Urinary bladder (tissue), 4 donors: ENCODE data around the gene SETMAR. TPM values are rescaled to one million over a fixed set of nuclear protein-coding genes. Genes with fewer than 3 reads are reported as not detected.
A peak's percentile ranks its signal among the peaks of the same experiment; 100 is the strongest.
"Not testable (repeated sequence)": the region's sequence is repeated elsewhere in the genome, so short reads cannot be mapped to it uniquely, and the experiment has no call there.

Experiments
- DNase-seq: peaks from one replicate; pipeline ENCODE4 v3.0.0-alpha.2; 2015; ENCODE audit errors: extremely low spot score
- H3K27ac ChIP-seq: one replicate; pipeline ENCODE4 v1.5.1; 2013; ENCODE audit warnings: low read depth, mild to moderate bottlenecking, moderate library complexity
- H3K36me3 ChIP-seq: one replicate; pipeline ENCODE4 v1.6.1; 2013; ENCODE audit warnings: mild to moderate bottlenecking, moderate library complexity; ENCODE audit not compliant: insufficient read depth
- H3K4me1 ChIP-seq: one replicate; pipeline ENCODE4 v1.6.1; 2013; ENCODE audit warnings: mild to moderate bottlenecking, moderate library complexity; ENCODE audit not compliant: insufficient read depth
- H3K4me3 ChIP-seq: one replicate; pipeline ENCODE4 v1.5.1; 2013; ENCODE audit warnings: low read depth, low read length
- WGBS: extraction: QIAGEN DNeasy Blood & Tissue Kit; methylation state at CpG from one replicate; pipeline ENCODE4 v1.1.7; 2013; 5-methylcytosine and 5-hydroxymethylcytosine counted together
- polyA plus RNA-seq: library from polyadenylated mRNA; stranded (reverse); fragments of 200-250 nt; gene quantifications from one replicate; pipeline ENCODE4 v1.2.3, GENCODE V29; 2013
- total RNA-seq: library from RNA; depleted of rRNA; stranded (reverse); fragments of >200 nt; gene quantifications from one replicate; pipeline ENCODE4 v1.2.3, GENCODE V29; 2014
- donor health status: healthy with polysubstance abuse.
- donor health status: healthy.

The SETMAR gene
- 24.4 TPM for total RNA-seq
- polyA plus RNA-seq = 21.0 TPM

- peak within 1 kb of the TSS; percentile 94 for H3K27ac ChIP-seq
- H3K4me1 ChIP-seq = no peaks in the 10 kb centered on the region
- WGBS = under 1% methylated on average over 62 of the region's 62 CpGs
- no peaks in the 10 kb centered on the region for H3K36me3 ChIP-seq
- peak; percentile 83 for DNase-seq
- peak within 1 kb of the TSS; percentile 45 for H3K4me3 ChIP-seq
Observed at GRCh38 chr3:4303187-4304123, at the start of gene SETMAR. SETMAR (plus strand) TSS chr3:4303369; CDS start chr3:4303371, 2 bp downstream.

- 54% methylated on average over 6 of the region's 6 CpGs for WGBS
- no peak overlapping the region for H3K27ac ChIP-seq
- H3K36me3 ChIP-seq = no peaks in the 10 kb centered on the region
Observed at GRCh38 chr3:4261406-4261805, 41.8 kb upstream of the SETMAR start.

GRCh38 chr3:4264040-4264439 lies 39.1 kb upstream of the SETMAR start:
- H3K4me3 ChIP-seq = no peak overlapping the region
- no peak overlapping the region for H3K27ac ChIP-seq
- no peak for DNase-seq
- no peaks in the 10 kb centered on the region for H3K36me3 ChIP-seq
- WGBS = 46% methylated on average over 6 of the region's 6 CpGs
- H3K4me1 ChIP-seq = no peaks in the 10 kb centered on the region

More at GRCh38 chr3:4261406-4261805, 41.8 kb upstream of the SETMAR start:
- no peak for DNase-seq
- no peaks in the 10 kb centered on the region for H3K4me1 ChIP-seq
- H3K4me3 ChIP-seq = no peak overlapping the region

- Histone ChIP-seq H3K27ac (no peak overlapping the region), H3K36me3 (no peaks in the 10 kb centered on the region), H3K4me1 (no peaks in the 10 kb centered on the region), H3K4me3 (no peak overlapping the region)
- 66% methylated on average over 3 of the region's 3 CpGs for WGBS
- no peak for DNase-seq
Observed at GRCh38 chr3:4270720-4271119, 32.4 kb upstream of the SETMAR start.

GRCh38 chr3:4271834-4272233 lies 31.3 kb upstream of the SETMAR start:
- Histone ChIP-seq H3K36me3 (no peaks in the 10 kb centered on the region), H3K4me1 (no peaks in the 10 kb centered on the region), H3K4me3 (no peak overlapping the region), H3K27ac (no peak overlapping the region)
- 9% methylated on average over 4 of the region's 4 CpGs for WGBS
- DNase-seq = peak; percentile 10

GRCh38 chr3:4279516-4280105 lies 23.6 kb upstream of the SETMAR start:
- Histone ChIP-seq H3K4me1 (no peaks in the 10 kb centered on the region), H3K27ac (no peak overlapping the region), H3K4me3 (no peak overlapping the region), H3K36me3 (no peaks in the 10 kb centered on the region)
- 82% methylated on average over 2 of the region's 2 CpGs for WGBS
- no peak for DNase-seq

GRCh38 chr3:4281991-4282390 lies 21.2 kb upstream of the SETMAR start:
- H3K27ac ChIP-seq = no peak overlapping the region
- 58% methylated on average over 2 of the region's 2 CpGs for WGBS
- H3K4me1 ChIP-seq = no peaks in the 10 kb centered on the region
- no peak overlapping the region for H3K4me3 ChIP-seq
- no peak for DNase-seq
- H3K36me3 ChIP-seq = no peaks in the 10 kb centered on the region

- 36% methylated on average over 4 of the region's 4 CpGs for WGBS
- no peaks in the 10 kb centered on the region for H3K36me3 ChIP-seq
- no peak overlapping the region for H3K4me3 ChIP-seq
- DNase-seq = no peak
- H3K27ac ChIP-seq = no peak overlapping the region
- H3K4me1 ChIP-seq = no peaks in the 10 kb centered on the region
Observed at GRCh38 chr3:4284865-4285264, 18.3 kb upstream of the SETMAR start.

GRCh38 chr3:4289044-4289443 lies 14.1 kb upstream of the SETMAR start:
- WGBS = 61% methylated on average over 4 of the region's 4 CpGs
- no peaks in the 10 kb centered on the region for H3K4me1 ChIP-seq
- H3K36me3 ChIP-seq = no peaks in the 10 kb centered on the region
- no peak for DNase-seq
- H3K4me3 ChIP-seq = no peak overlapping the region
- no peak overlapping the region for H3K27ac ChIP-seq

- H3K4me1 ChIP-seq = no peaks in the 10 kb centered on the region
- 6% methylated on average over 5 of the region's 5 CpGs for WGBS
- no peak overlapping the region for H3K4me3 ChIP-seq
- no peak for DNase-seq
- no peak overlapping the region for H3K27ac ChIP-seq
- no peaks in the 10 kb centered on the region for H3K36me3 ChIP-seq
Observed at GRCh38 chr3:4290272-4290893, 12.8 kb upstream of the SETMAR start.

GRCh38 chr3:4292301-4292700 lies 10.9 kb upstream of the SETMAR start:
- 56% methylated on average over 3 of the region's 3 CpGs for WGBS
- Histone ChIP-seq H3K36me3 (no peaks in the 10 kb centered on the region), H3K4me1 (no peaks in the 10 kb centered on the region), H3K27ac (no peak overlapping the region), H3K4me3 (no peak overlapping the region)
- DNase-seq = no peak

- Histone ChIP-seq H3K4me1 (no peaks in the 10 kb centered on the region), H3K36me3 (no peaks in the 10 kb centered on the region), H3K27ac (no peak overlapping the region), H3K4me3 (no peak overlapping the region)
- 85% methylated on average over 11 of the region's 11 CpGs for WGBS
- no peak for DNase-seq
Observed at GRCh38 chr3:4294616-4295327, 8.4 kb upstream of the SETMAR start.

GRCh38 chr3:4296454-4296853 lies 6.7 kb upstream of the SETMAR start:
- H3K36me3 ChIP-seq, H3K4me3 ChIP-seq, DNase-seq, H3K27ac ChIP-seq, H3K4me1 ChIP-seq: not testable (repeated sequence)
- 84% methylated on average over 5 of the region's 5 CpGs for WGBS
